ENCODE data around the gene RFX4. TPM values are rescaled to one million over a fixed set of nuclear protein-coding genes. Genes with fewer than 3 reads are reported as not detected.

RFX4 gene
- total RNA-seq, 2 donors from 2014 or later, result 10.6 TPM; not detected in 1

GRCh38 chr12:106739815-106740530 lies 157.2 kb downstream of the RFX4 start:
- intact Hi-C loops (cut with DNase I), result no loop called here

GRCh38 chr12:106740818-106741217 lies 158.0 kb downstream of the RFX4 start:
- DNase-seq (ENCODE audit: low spot score), result no peak
- H3K27me3 ChIP-seq (replicated peaks; ENCODE audit: insufficient read depth), result no peaks in the 10 kb centered on the region
- intact Hi-C loops (cut with DNase I), result no loop called here
- WGBS, result 84% methylated on average over 5 of the region's 5 CpGs
- no peak for TF ChIP-seq CTCF (IDR thresholded peaks at IDR 0.05)
- H3K4me3 ChIP-seq, result no peak overlapping the region
- no peaks in the 10 kb centered on the region for H3K9me3 ChIP-seq
- no peak overlapping the region for H3K27ac ChIP-seq
- H3K36me3 ChIP-seq, result no peaks in the 10 kb centered on the region
- H3K4me1 ChIP-seq (replicated peaks), result no peaks in the 10 kb centered on the region

More at GRCh38 chr12:106739815-106740530, 157.2 kb downstream of the RFX4 start:
- H3K9me3 ChIP-seq, result no peaks in the 10 kb centered on the region
- H3K4me3 ChIP-seq, result no peak overlapping the region
- H3K36me3 ChIP-seq, result no peaks in the 10 kb centered on the region
- no peaks in the 10 kb centered on the region for H3K27me3 ChIP-seq (replicated peaks; ENCODE audit: insufficient read depth)
- no peak overlapping the region for H3K27ac ChIP-seq
- H3K4me1 ChIP-seq (replicated peaks), result no peaks in the 10 kb centered on the region
- WGBS, result 28% methylated on average over 10 of the region's 10 CpGs
- DNase-seq (ENCODE audit: low spot score), result no peak
- TF ChIP-seq POLR2AphosphoS5 (IDR thresholded peaks at IDR 0.05), result no peak
- no peak for TF ChIP-seq POLR2A (IDR thresholded peaks at IDR 0.05)
- TF ChIP-seq CTCF (IDR thresholded peaks at IDR 0.05), result no peak

- WGBS, result 84% methylated on average over 2 of the region's 2 CpGs
- intact Hi-C loops (cut with DNase I), result no loop called here
Observed at GRCh38 chr12:106741247-106741646, 158.4 kb downstream of the RFX4 start.

GRCh38 chr12:106743270-106743988 lies 160.6 kb downstream of the RFX4 start:
- Histone ChIP-seq H3K4me3 (no peak overlapping the region), H3K4me1 (replicated peaks) (no peaks in the 10 kb centered on the region), H3K36me3 (no peaks in the 10 kb centered on the region), H3K27ac (no peak overlapping the region), H3K9me3 (no peaks in the 10 kb centered on the region), H3K27me3 (replicated peaks; ENCODE audit: insufficient read depth) (no peaks in the 10 kb centered on the region)
- no peak for DNase-seq (ENCODE audit: low spot score)
- intact Hi-C loops (cut with DNase I), result no loop called here
- no peak for TF ChIP-seq POLR2A (IDR thresholded peaks at IDR 0.05)
- TF ChIP-seq POLR2AphosphoS5 (IDR thresholded peaks at IDR 0.05), result no peak
- TF ChIP-seq CTCF (IDR thresholded peaks at IDR 0.05), result no peak
- WGBS, result 55% methylated on average over 8 of the region's 8 CpGs

More at GRCh38 chr12:106741247-106741646, 158.4 kb downstream of the RFX4 start:
- no peak overlapping the region for H3K27ac ChIP-seq
- H3K27me3 ChIP-seq (replicated peaks; ENCODE audit: insufficient read depth), result no peaks in the 10 kb centered on the region
- TF ChIP-seq POLR2AphosphoS5 (IDR thresholded peaks at IDR 0.05) (no peak), POLR2A (IDR thresholded peaks at IDR 0.05) (no peak), CTCF (IDR thresholded peaks at IDR 0.05) (no peak)
- no peaks in the 10 kb centered on the region for H3K36me3 ChIP-seq
- no peak for DNase-seq (ENCODE audit: low spot score)
- no peaks in the 10 kb centered on the region for H3K9me3 ChIP-seq
- no peaks in the 10 kb centered on the region for H3K4me1 ChIP-seq (replicated peaks)
- H3K4me3 ChIP-seq, result no peak overlapping the region
